Panc1 (cell line): ENCODE data around the gene NRP1. TPM values are rescaled to one million over a fixed set of nuclear protein-coding genes. Genes with fewer than 3 reads are reported as not detected.
A peak's percentile ranks its signal among the peaks of the same experiment; 100 is the strongest.

Source experiments
- ATAC-seq: fragments of 200-7000 bp; cut with Tn5 transposase; 2 replicates; pipeline ENCODE4 v1.9.1; 2020; ENCODE audit warnings: mild to moderate bottlenecking, moderate library complexity
- BruUV-seq: library from RNA; stranded (reverse); fragments of 400-500 nt; replicated peaks from 2 replicates; lab custom pipeline; 2021; lab: Mats Ljungman, UMichigan
- CTCF ChIA-PET: fragments of 300-600 bp; sonication (Branson Sonifier 250); formaldehyde crosslinking; loops from one replicate; lab custom pipeline; 2022; ENCODE audit warnings: antibody characterized with exemption; lab: Charles Lee
- POLR2A ChIA-PET: fragments of 300-600 bp; sonication (Branson Sonifier 250); formaldehyde crosslinking; loops from one replicate; lab custom pipeline; 2022; ENCODE audit warnings: antibody characterized with exemption; lab: Charles Lee
- DNase-seq: peaks from one replicate; pipeline ENCODE4 v3.0.0-alpha.2; 2010; ENCODE audit warnings: low read depth, low spot score
- H3K27ac ChIP-seq: 2 replicates; pipeline ENCODE4 v1.5.1; 2011; ENCODE audit warnings: mild to moderate bottlenecking, low read length, inconsistent platforms
- H3K27me3 ChIP-seq: fragments of 200-500 bp; sonication (Bioruptor generic); 2 replicates; pipeline ENCODE4 v1.6.0; 2014; ENCODE audit warnings: low read length, inconsistent platforms; ENCODE audit not compliant: control insufficient read depth, insufficient read depth
- H3K36me3 ChIP-seq: fragments of 200-500 bp; sonication (Bioruptor generic); 2 replicates; pipeline ENCODE4 v1.5.1; 2014; ENCODE audit warnings: inconsistent platforms, mild to moderate bottlenecking, low read length, moderate library complexity; ENCODE audit not compliant: control insufficient read depth, insufficient read depth
- H3K4me1 ChIP-seq: 2 replicates; pipeline ENCODE4 v1.5.1; 2011; ENCODE audit warnings: inconsistent platforms, mild to moderate bottlenecking, low read length, moderate library complexity; ENCODE audit not compliant: control insufficient read depth, insufficient read depth
- H3K4me3 ChIP-seq, 2 experiments: 2 replicates each; pipeline ENCODE4 v1.5.1; 2011 to 2012; ENCODE audit warnings: low read depth in 2 of 2, low read length in 2 of 2, mild to moderate bottlenecking in 2 of 2, inconsistent platforms in 1 of 2, moderate library complexity in 1 of 2
- H3K9me3 ChIP-seq: fragments of 200-500 bp; sonication (Bioruptor generic); 2 replicates; pipeline ENCODE4 v1.5.1; 2014; ENCODE audit warnings: low read depth, mild to moderate bottlenecking, inconsistent platforms, low read length, moderate library complexity; ENCODE audit not compliant: control insufficient read depth, insufficient read depth
- CTCF ChIP-seq: fragments of 450-650 bp; IDR thresholded peaks from 2 replicates; pipeline ENCODE4 v1.5.1; 2017; ENCODE audit warnings: mild to moderate bottlenecking
- POLR2AphosphoS5 ChIP-seq: IDR thresholded peaks from 2 replicates; pipeline ENCODE4 v1.6.1; 2012; ENCODE audit warnings: mild to moderate bottlenecking, low read depth, low read length, moderate library complexity
- REST ChIP-seq, 2 experiments: IDR thresholded peaks; 2 replicates each; pipeline ENCODE4 v1.6.1; 2011 to 2012; ENCODE audit warnings: low read depth in 2 of 2, control low read depth in 1 of 2, low read length in 1 of 2, mild to moderate bottlenecking in 1 of 2, moderate library complexity in 1 of 2; ENCODE audit not compliant: insufficient read depth in 1 of 2
- SIN3A ChIP-seq: IDR thresholded peaks from 2 replicates; pipeline ENCODE4 v1.6.1; 2012; ENCODE audit warnings: low read depth, mild to moderate bottlenecking, low read length, moderate library complexity, borderline replicate concordance; ENCODE audit not compliant: insufficient read depth
- TCF7L2 ChIP-seq: IDR thresholded peaks from 2 replicates; pipeline ENCODE4 v1.6.1; 2011; ENCODE audit warnings: mild to moderate bottlenecking, low read depth, low read length, inconsistent platforms
- in situ Hi-C: cut with HindIII; loops from 2 replicates; pipeline ENCODE4 v1.10.0; 2016; ENCODE audit warnings: low sequenced_read_pairs, low pct_unique_long_range_greater_than_20kb
- intact Hi-C: fragments of 100-400 bp; cut with micrococcal nuclease; formaldehyde crosslinking; loops from one replicate; pipeline ENCODE4 v1.10.0; 2022; ENCODE audit not compliant: unreplicated experiment
- total RNA-seq: library from RNA; stranded (reverse); gene quantifications from one replicate; pipeline ENCODE4 v1.2.1, GENCODE V29; 2021; ENCODE audit not compliant: unreplicated experiment

The NRP1 gene
- total RNA-seq, 1 experiment from 2014 or later = 93.4 TPM

GRCh38 chr10:33153968-33154327 lies 180.5 kb downstream of the NRP1 start:
- POLR2A ChIA-PET = no interaction called here

GRCh38 chr10:33153251-33153967 lies 181.1 kb downstream of the NRP1 start:
- BruUV-seq = no TSS peak
- ATAC-seq = no peak
- Histone ChIP-seq H3K4me3 (no peak overlapping the region), H3K27ac (peak overlapping the region; percentile 71; the same call in 1 of the 2 replicates), H3K9me3 (no peaks in the 10 kb centered on the region), H3K36me3 (no peaks in the 10 kb centered on the region), H3K27me3 (no peaks in the 10 kb centered on the region), H3K4me1 (peaks cover 8% of the 10 kb centered on the region; the same call in 1 of the 2 replicates)
- ChIA-PET POLR2A (interaction anchor here (0.7 kb wide), 1 partner anchor 112 kb away, joined by 4 read pairs; no protein-coding TSS in a partner anchor), CTCF (interaction anchor here (0.7 kb wide), 1 partner anchor 165 kb away, joined by 7 read pairs; no protein-coding TSS in a partner anchor)
- no peak for TF ChIP-seq REST (IDR thresholded peaks at IDR 0.05; ENCODE audit: insufficient read depth in 1 of 2, low read depth in 2 of 2, low read length in 1 of 2)
- no peak for TF ChIP-seq POLR2AphosphoS5
- in situ Hi-C loops (no loop called here), intact Hi-C loops (loop anchor here (10.0 kb wide), 1 partner anchor 139 kb away; no protein-coding TSS in a partner anchor)
- DNase-seq = no peak

More at GRCh38 chr10:33153968-33154327, 180.5 kb downstream of the NRP1 start:
- no peak overlapping the region for H3K4me3 ChIP-seq
- in situ Hi-C loops = no loop called here
- ATAC-seq (no peak), DNase-seq (no peak)
- CTCF ChIA-PET = no interaction called here
- H3K9me3 ChIP-seq = no peaks in the 10 kb centered on the region
- H3K36me3 ChIP-seq = no peaks in the 10 kb centered on the region
- TF ChIP-seq CTCF = no peak
- TF ChIP-seq POLR2AphosphoS5 = no peak
- no peak for TF ChIP-seq SIN3A
- TF ChIP-seq REST (IDR thresholded peaks at IDR 0.05; ENCODE audit: insufficient read depth in 1 of 2, low read depth in 2 of 2, low read length in 1 of 2) = no peak
- no peak for TF ChIP-seq TCF7L2
- no TSS peak for BruUV-seq
- H3K27me3 ChIP-seq = no peaks in the 10 kb centered on the region
- H3K27ac ChIP-seq = peak overlapping the region; percentile 71
- intact Hi-C loops = loop anchor here (10.0 kb wide), 1 partner anchor 139 kb away; no protein-coding TSS in a partner anchor
- peaks cover 8% of the 10 kb centered on the region; the same call in 1 of the 2 replicates for H3K4me1 ChIP-seq
